ENCODE measurements around the gene RNU1-2. TPM values are rescaled to one million over a fixed set of nuclear protein-coding genes. Genes with fewer than 3 reads are reported as not detected.
"Not testable (repeated sequence)": the region's sequence is repeated elsewhere in the genome, so short reads cannot be mapped to it uniquely, and the experiment has no call there.

Gene RNU1-2
- total RNA-seq, 1 experiment from 2014 or later = not detected

DNA sequence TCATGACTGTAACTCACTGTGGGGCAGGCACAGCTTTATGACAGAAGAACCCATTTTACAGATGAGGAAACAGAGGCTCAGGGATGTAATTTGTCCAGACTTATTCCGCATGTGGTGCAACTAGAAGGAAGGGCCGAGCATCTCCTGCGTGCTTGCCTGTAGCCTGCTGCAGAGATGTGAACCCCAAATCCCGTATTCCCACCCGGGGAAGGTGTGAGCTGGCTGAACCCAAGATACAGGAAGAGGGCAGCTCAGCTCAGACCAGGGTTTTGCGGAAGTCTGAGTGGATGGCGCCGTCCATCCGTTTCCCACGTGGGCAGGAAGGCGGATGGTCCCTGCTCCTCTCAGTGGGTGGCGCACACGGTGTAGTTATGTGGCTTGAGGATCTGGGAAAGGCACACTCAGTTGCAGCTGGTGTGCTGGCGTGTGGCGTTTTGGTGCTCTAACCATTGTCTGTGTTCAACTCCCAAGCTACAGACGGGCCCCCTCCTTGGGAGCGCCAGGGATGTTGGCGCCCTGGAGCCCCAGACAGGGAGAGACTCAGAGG lies 27.2 kb downstream of the RNU1-2 start:
- no peak for DNase-seq (ENCODE audit: low spot score)
- in situ Hi-C loops (cut with HindIII; ENCODE audit: low sequenced_read_pairs) = no loop called here

DNA sequence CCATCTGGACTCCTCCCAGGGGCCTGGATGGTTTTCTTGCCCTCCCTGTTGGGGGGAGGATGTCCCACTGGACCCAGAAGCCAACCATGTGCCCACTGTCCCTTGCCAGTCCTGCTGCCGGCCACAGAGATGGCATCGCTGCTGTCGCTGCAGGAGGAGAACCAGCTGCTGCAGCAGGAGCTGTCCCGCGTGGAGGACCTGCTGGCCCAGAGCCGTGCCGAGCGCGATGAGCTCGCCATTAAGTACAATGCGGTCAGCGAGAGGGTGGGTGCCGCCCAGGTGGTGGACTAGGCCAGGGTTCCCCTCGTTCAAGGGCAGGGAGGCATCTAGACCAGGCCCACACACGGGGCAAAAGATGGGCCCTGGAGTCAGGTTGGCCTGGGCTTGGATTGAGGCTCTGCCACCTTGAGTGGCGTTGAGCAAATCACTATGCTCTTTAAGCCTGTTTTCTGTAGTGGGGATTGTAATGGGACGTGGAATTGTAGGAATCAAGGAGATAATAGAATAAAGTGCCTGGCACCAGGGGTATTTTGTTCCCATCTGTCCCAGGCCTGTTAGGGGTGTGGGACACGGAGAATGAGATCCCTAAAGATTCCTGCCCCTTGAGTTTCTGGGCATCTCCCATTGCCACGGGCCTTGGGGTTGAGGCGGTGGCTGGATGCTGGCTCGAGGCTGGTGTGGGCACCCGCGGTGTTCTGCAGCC lies 28.6 kb downstream of the RNU1-2 start:
- no peak for DNase-seq (ENCODE audit: low spot score)

GRCh38 chr1:16924919-16925477 lies 29.2 kb downstream of the RNU1-2 start:
- DNase-seq (ENCODE audit: low spot score) = no peak

More for the DNA sequence above, 28.6 kb downstream of the RNU1-2 start:
- in situ Hi-C loops (cut with HindIII; ENCODE audit: low sequenced_read_pairs) = no loop called here

DNA sequence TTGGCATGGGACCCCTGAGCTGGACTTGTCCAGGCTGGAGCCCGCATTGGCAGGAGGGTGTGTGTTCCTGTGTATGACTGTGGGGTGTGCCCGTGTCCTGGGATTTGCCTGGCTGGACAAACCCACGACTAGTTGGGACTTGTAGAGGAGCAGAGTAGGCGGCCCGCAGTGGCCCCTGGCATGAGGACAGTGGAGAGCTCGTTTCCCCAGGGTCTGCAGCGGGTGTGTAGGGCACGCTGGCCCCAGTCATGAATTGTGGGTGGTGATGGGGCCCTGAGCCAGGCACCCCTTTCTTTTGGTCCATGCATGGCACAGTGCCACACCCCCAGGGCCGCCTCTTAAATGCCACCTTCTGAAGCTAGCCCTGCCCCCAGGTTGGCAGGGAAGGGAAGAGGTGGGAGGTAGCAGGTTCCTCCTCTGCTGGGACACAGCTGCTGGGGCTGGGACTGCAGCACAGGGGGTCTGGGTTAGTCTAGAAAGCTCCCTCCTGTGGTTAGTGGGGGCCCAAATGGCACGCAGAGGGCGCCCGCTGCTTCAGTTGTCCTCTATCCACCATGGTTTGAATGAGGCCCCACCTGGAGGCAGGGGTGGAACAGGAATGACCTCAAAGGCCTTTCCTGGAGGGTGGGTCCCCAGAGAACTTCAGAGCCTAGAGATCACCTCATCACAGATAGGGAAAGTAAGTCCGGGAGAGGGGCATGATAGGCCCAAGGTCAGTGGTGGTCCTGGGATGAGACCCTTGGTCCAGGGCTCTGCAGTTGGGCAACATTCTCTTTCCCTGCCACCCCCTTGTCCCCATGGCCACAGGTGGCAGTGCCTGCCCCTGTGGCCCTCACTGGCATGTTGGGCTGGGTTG lies 30.1 kb downstream of the RNU1-2 start:
- no peak for DNase-seq (ENCODE audit: low spot score)

More at GRCh38 chr1:16924919-16925477, 29.2 kb downstream of the RNU1-2 start:
- in situ Hi-C loops (cut with HindIII; ENCODE audit: low sequenced_read_pairs) = no loop called here

GRCh38 chr1:16926491-16927073 lies 30.8 kb downstream of the RNU1-2 start:
- in situ Hi-C loops (cut with HindIII; ENCODE audit: low sequenced_read_pairs) = no loop called here
- no peak for DNase-seq (ENCODE audit: low spot score)

More for the DNA sequence above, 30.1 kb downstream of the RNU1-2 start:
- in situ Hi-C loops (cut with HindIII; ENCODE audit: low sequenced_read_pairs) = no loop called here

DNA sequence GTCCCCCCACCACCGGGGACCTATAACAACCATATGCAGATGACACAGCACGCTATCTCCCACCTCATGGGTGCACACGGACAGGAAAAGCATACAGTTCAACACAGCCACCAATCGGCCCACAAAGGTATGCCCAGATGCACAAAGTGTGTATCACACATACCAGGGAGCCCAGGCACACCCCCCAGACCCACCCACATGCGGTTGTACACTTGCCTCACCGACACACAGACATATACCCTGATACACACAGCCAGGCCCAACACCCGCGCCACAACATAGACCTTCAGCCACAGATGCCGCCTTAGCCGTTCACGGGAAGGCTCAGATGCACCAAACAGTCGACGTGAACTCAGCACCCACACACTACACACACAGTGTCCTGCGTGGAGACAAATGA lies 31.5 kb downstream of the RNU1-2 start:
- in situ Hi-C loops (cut with HindIII; ENCODE audit: low sequenced_read_pairs) = no loop called here
- no peak for DNase-seq (ENCODE audit: low spot score)

DNA sequence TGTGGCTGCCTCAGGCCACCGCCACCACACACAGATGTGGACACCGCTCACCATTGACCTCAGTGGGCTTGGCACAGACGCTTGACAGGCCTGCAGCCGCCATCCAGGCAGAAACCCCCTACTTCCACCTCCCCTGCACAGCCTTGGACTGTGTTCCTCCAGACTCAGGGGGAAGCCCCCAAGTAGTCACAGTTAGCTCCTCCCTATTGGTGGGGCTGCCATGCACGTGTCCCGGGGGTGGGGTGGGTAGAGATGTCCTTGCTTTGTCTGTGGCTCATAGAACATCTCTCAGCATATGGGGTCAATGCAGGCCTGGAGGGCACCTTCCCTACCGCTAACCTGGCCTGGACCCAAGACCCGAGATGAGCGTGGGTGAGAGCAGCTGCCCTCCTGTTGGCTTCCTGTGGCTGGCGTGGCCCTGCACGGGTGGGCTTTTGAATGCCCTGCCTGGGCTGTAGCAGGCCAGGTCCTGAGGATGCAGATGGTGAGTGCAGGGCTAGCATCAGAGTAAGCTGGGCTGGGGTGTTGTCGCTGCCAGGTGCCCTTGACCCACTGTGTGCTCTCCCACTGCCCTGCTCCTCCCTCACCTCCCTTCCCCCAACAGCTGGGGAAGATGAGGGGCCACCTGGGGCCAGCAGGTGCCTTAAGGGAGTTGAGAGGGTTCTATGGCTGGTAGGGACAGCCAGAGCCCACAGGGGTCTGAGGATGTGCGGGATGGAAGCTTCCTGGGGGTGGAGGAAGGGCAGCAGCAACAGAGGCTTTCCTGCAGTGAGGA lies 32.1 kb downstream of the RNU1-2 start:
- no peak for DNase-seq (ENCODE audit: low spot score)

GRCh38 chr1:16929146-16930041 lies 33.6 kb downstream of the RNU1-2 start:
- DNase-seq (ENCODE audit: low spot score); in situ Hi-C loops (cut with HindIII; ENCODE audit: low sequenced_read_pairs): not testable (repeated sequence)

More for the DNA sequence above, 32.1 kb downstream of the RNU1-2 start:
- in situ Hi-C loops (cut with HindIII; ENCODE audit: low sequenced_read_pairs) = no loop called here

- in situ Hi-C loops (cut with HindIII; ENCODE audit: low sequenced_read_pairs); DNase-seq (ENCODE audit: low spot score): not testable (repeated sequence)
These were observed 35.6 kb downstream of the RNU1-2 start for GRCh38 chr1:16931206-16931934.

DNA sequence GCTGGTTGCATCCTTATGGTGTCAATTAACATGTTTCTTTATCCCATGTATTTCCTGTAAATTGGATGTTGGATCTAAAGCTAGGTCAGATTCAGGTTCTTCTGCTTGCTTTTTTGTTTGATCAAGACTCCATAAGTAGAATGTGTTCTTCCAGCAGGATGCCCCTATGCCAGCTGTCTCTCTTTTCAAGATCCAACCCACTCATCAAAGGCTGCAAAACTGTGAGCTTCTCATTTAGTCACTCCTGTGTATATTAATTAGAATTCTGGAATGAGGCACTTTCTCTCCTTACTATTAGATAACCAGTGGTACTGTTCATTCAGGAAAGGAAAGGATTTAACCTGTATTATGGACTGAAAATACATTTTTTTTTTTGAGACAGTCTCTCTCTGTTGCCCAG lies 38.2 kb downstream of the RNU1-2 start:
- DNase-seq (ENCODE audit: low spot score); in situ Hi-C loops (cut with HindIII; ENCODE audit: low sequenced_read_pairs): not testable (repeated sequence)

DNA sequence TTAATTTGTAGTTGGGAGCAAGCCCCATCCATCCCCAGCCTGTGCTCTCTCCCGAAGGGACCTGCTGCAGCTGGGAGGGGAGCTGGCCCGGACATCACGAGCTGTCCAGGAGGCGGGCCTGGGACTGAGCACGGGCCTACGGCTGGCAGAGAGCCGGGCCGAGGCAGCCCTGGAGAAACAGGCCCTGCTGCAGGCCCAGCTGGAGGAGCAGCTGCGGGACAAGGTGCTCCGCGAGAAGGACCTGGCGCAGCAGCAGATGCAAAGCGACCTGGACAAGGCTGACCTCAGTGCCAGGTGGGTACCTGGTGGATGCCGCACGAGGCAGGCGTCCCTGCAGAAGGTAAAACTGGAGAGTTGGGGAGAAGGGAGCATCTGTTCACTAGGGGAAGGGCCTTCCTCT lies 40.8 kb downstream of the RNU1-2 start:
- in situ Hi-C loops (cut with HindIII; ENCODE audit: low sequenced_read_pairs) = not testable (repeated sequence)

DNA sequence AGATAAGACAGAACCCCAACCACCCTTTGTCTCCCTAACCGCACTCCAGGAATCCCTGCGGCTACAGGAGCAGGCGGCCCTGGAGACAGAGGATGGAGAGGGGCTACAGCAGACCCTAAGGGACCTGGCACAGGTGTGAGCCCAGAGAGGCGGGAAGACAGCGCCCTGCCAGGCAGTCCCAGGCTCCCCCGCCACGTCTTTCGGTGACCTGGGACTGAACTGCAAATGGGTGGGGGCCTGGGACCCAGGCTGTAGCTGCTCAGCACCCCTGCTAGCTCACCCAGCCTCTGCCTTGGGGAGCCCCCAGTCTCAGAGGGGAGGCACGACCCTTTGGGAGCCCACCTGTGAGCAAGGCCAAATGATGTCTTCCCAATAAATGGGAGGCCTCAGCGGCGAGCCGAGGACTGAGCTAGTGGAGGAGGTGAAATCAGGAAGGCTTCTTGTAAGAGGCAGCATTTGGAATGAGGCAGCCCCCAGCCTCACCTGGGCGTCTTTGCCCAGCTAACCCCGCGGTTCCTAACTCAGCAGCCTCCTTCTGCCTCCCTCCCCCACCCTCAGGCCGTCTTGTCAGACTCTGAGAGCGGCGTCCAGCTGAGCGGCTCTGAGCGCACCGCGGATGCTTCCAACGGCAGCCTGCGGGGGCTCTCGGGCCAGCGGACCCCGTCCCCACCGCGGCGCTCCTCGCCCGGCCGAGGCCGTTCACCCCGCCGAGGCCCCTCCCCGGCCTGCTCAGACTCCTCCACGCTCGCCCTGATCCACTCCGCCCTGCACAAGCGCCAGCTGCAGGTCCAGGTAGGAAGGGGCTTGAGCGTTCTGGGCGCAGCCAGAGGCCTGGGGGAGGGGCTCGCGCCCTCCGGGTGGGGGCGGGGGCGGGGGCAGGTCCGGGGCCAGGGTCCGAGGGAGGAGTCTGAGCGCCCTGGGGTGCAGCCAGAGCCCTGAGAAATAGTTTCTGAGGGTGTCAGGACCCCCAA lies 42.9 kb downstream of the RNU1-2 start:
- in situ Hi-C loops (cut with HindIII; ENCODE audit: low sequenced_read_pairs) = no loop called here
- DNase-seq (ENCODE audit: low spot score) = no peak

More for the DNA sequence above, 40.8 kb downstream of the RNU1-2 start:
- not testable (repeated sequence) for DNase-seq (ENCODE audit: low spot score)

DNA sequence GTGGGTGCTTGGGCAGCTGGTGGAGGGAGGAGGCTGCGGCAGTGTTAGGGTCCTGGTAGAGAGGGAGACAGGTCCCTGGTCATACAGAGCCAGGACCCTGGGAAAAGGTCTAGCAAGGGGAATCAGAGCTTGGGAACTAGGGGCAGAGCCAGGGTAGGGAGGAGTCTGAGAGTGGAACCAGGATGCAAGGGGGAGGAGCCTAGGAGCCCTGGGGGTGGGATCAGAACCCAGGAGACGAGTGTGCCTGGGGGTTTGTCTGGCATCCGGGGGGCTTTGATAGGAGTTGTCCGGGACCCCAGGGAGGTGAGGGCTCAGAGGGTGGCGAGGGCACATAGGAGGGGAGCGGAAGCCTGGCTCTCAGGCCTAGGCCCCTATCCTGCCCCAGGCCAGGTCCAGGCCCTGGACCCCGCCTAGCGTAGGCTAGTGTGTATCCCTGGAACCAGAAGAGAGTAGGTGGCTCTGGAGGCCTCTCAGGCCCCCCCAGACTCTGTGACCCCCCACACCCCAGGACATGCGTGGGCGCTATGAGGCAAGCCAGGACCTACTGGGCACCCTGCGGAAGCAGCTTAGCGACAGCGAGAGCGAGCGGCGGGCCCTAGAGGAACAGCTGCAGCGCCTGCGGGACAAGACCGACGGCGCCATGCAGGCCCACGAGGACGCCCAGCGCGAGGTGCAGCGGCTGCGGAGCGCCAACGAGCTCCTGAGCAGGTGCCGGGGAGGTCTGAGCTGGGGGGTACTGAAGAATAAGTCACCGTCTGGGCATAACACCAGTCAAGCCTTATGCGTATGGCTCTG lies 43.8 kb downstream of the RNU1-2 start:
- DNase-seq (ENCODE audit: low spot score); in situ Hi-C loops (cut with HindIII; ENCODE audit: low sequenced_read_pairs): not testable (repeated sequence)

DNA sequence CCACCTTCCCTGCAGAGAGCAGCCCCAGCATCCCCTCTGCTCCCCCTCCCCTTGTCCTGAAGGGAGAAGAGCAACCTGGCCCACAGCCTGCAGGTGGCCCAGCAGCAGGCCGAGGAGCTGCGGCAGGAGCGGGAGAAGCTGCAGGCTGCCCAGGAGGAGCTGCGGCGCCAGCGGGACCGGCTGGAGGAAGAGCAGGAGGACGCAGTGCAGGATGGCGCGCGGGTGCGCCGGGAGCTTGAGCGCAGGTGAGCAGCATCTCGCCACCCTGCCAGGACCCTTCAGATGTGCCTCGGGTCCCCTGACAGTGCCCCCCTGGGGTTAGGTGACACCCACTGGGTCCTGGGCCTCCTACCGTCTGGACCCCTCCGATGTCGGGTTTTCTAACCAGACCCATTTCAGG lies 48.3 kb downstream of the RNU1-2 start:
- in situ Hi-C loops (cut with HindIII; ENCODE audit: low sequenced_read_pairs) = no loop called here
- no peak for DNase-seq (ENCODE audit: low spot score)

DNA sequence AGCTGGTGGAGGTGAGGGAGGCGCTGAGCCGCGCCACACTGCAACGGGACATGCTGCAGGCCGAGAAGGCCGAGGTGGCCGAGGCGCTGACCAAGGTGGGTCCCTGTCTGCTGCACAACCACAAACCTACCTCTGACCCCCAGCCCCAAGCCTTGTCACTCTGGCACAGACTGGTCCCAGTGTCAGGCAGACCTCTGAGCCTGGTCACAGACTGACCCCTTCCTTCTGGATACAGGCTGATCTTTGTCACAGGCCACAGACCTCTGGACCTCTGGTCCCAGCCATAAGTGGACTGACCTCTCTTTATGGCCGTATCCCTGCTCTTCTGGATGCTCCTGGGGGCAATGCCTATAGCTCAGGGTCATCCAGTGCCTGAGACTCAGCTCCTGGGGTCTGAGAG lies 49.7 kb downstream of the RNU1-2 start:
- DNase-seq (ENCODE audit: low spot score); in situ Hi-C loops (cut with HindIII; ENCODE audit: low sequenced_read_pairs): not testable (repeated sequence)
